ENCODE results near the gene SEMG2. TPM values are rescaled to one million over a fixed set of nuclear protein-coding genes. Genes with fewer than 3 reads are reported as not detected.

Gene SEMG2
- polyA plus RNA-seq, 1 experiment, result not detected

GRCh38 chr20:45179166-45179565 lies 42.0 kb upstream of the SEMG2 start:
- Histone ChIP-seq H3K27ac (ENCODE audit: low read depth, low read length) (no peak overlapping the region), H3K27me3 (ENCODE audit: control insufficient read depth, insufficient read depth, low read length) (no peaks in the 10 kb centered on the region), H3K4me3 (ENCODE audit: low read depth, low read length) (no peak overlapping the region), H3K9me3 (ENCODE audit: control insufficient read depth, insufficient read depth, low read length) (no peaks in the 10 kb centered on the region)
- no peak for TF ChIP-seq CTCF (IDR thresholded peaks at IDR 0.05; ENCODE audit: low read depth, low read length)
- POLR2A ChIA-PET, result no interaction called here
- no peak for DNase-seq (ENCODE audit: low read depth, low spot score)
- CTCF ChIA-PET, result no interaction called here

- TF ChIP-seq CTCF (IDR thresholded peaks at IDR 0.05; ENCODE audit: low read depth, low read length), result no peak
- no peaks in the 10 kb centered on the region for H3K27me3 ChIP-seq (ENCODE audit: control insufficient read depth, insufficient read depth, low read length)
- ChIA-PET POLR2A (no interaction called here), CTCF (no interaction called here)
- H3K4me3 ChIP-seq (ENCODE audit: low read depth, low read length), result no peak overlapping the region
- H3K9me3 ChIP-seq (ENCODE audit: control insufficient read depth, insufficient read depth, low read length), result no peaks in the 10 kb centered on the region
- DNase-seq (ENCODE audit: low read depth, low spot score), result no peak
- H3K27ac ChIP-seq (ENCODE audit: low read depth, low read length), result no peak overlapping the region
Observed at GRCh38 chr20:45181639-45182038, 39.5 kb upstream of the SEMG2 start.

GRCh38 chr20:45183084-45183483 lies 38.1 kb upstream of the SEMG2 start:
- Histone ChIP-seq H3K27me3 (ENCODE audit: control insufficient read depth, insufficient read depth, low read length) (no peaks in the 10 kb centered on the region), H3K27ac (ENCODE audit: low read depth, low read length) (no peak overlapping the region), H3K4me3 (ENCODE audit: low read depth, low read length) (no peak overlapping the region), H3K9me3 (ENCODE audit: control insufficient read depth, insufficient read depth, low read length) (no peaks in the 10 kb centered on the region)
- CTCF ChIA-PET, result no interaction called here
- no peak for TF ChIP-seq CTCF (IDR thresholded peaks at IDR 0.05; ENCODE audit: low read depth, low read length)
- POLR2A ChIA-PET, result no interaction called here
- no peak for DNase-seq (ENCODE audit: low read depth, low spot score)

- no peaks in the 10 kb centered on the region for H3K9me3 ChIP-seq (ENCODE audit: control insufficient read depth, insufficient read depth, low read length)
- ChIA-PET CTCF (no interaction called here), POLR2A (no interaction called here)
- DNase-seq (ENCODE audit: low read depth, low spot score), result no peak
- no peak for TF ChIP-seq CTCF (IDR thresholded peaks at IDR 0.05; ENCODE audit: low read depth, low read length)
- H3K4me3 ChIP-seq (ENCODE audit: low read depth, low read length), result no peak overlapping the region
- no peaks in the 10 kb centered on the region for H3K27me3 ChIP-seq (ENCODE audit: control insufficient read depth, insufficient read depth, low read length)
- H3K27ac ChIP-seq (ENCODE audit: low read depth, low read length), result no peak overlapping the region
Observed at GRCh38 chr20:45187693-45188092, 33.5 kb upstream of the SEMG2 start.

- no peak for TF ChIP-seq CTCF (IDR thresholded peaks at IDR 0.05; ENCODE audit: low read depth, low read length)
- no peak for DNase-seq (ENCODE audit: low read depth, low spot score)
- CTCF ChIA-PET, result no interaction called here
Observed at GRCh38 chr20:45189067-45189609, 32.0 kb upstream of the SEMG2 start.

More at GRCh38 chr20:45189067-45189609, 32.0 kb upstream of the SEMG2 start:
- Histone ChIP-seq H3K27me3 (ENCODE audit: control insufficient read depth, insufficient read depth, low read length) (no peaks in the 10 kb centered on the region), H3K4me3 (ENCODE audit: low read depth, low read length) (no peak overlapping the region), H3K9me3 (ENCODE audit: control insufficient read depth, insufficient read depth, low read length) (no peaks in the 10 kb centered on the region), H3K27ac (ENCODE audit: low read depth, low read length) (no peak overlapping the region)
- POLR2A ChIA-PET, result no interaction called here
